HG02970 (cell line): ENCODE measurements around the gene F8.
"Not testable (repeated sequence)": the region's sequence is repeated elsewhere in the genome, so short reads cannot be mapped to it uniquely, and the experiment has no call there.

Source experiments
- ATAC-seq: cut with Tn5 transposase; IDR thresholded peaks from one replicate; pipeline ENCODE4 v1.9.1; 2021; ENCODE audit warnings: mild to moderate bottlenecking, moderate library complexity, moderate number of reproducible peaks; ENCODE audit not compliant: unreplicated experiment, low FRiP score

The F8 gene

DNA sequence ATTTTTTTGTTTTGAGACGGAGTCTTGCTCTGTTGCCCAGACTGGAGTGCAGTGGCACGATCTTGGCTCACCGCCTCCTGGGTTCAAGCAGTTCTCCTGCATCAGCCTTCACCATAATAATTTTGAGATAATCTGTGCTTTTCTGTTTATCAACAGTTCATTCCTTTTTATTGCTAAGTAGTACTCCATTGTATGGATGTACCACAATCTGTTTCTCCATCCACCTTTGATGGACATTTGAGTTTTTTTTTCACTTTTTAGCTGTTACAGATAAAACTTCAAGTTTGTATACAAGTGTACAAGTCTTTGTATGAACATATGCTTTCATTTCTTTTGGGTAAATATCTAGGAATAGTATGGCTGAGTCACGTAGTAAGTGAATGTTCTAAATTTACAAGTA, 13.2 kb upstream of the F8 start:
- no peak for ATAC-seq

DNA sequence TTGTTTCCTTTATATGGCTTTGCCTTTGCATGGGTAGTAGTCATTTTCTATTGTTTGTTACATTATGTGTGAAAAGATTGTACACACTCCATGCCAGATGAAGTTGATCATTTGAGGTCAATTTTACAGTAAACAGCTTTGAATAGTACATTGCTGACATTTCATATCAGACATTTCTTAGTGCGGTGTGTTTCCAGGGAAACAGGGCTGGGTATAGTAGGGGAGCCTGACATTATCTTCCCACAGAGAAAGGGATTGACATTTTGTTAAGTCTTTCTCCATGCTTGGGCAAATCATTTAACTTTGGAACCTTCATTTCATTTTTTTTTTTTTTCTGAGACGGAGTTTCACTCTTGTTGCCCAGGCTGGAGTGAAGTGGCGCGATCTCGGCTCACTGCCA, 9.1 kb upstream of the F8 start:
- no peak for ATAC-seq

GRCh38 chrX:155028877-155029291, 6.4 kb upstream of the F8 start:
- ATAC-seq: no peak

DNA sequence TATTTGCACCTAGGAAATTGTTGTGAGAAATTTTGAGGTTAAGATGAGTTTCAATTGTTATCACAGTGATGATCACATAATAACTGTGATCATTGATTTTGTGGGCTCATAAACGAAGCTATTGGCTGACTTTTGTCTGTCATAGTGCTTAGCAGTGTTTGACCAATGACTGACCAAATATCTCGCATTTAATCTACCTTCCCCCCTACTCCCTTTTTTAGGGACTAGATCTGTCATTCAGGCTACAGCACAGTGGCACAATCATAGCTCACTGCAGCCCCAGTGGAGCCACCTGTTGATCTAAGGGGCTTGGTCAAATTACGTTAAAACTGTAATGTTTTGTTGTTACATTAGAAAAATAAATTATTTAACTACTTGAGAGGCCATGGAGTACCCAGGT, 5.6 kb upstream of the F8 start:
- no peak for ATAC-seq

- no peak for ATAC-seq
Measured at GRCh38 chrX:155027509-155028066, 5.1 kb upstream of the F8 start.

- ATAC-seq: peak; percentile 84
Measured at GRCh38 chrX:155026727-155027508, 4.4 kb upstream of the F8 start, which contains the start of gene FUNDC2. Gene FUNDC2 (plus strand): TSS chrX:155026844. CDS start chrX:155026939, 95 bp downstream.

- no peak for ATAC-seq
Measured at GRCh38 chrX:155026420-155026726, 3.9 kb upstream of the F8 start.

DNA sequence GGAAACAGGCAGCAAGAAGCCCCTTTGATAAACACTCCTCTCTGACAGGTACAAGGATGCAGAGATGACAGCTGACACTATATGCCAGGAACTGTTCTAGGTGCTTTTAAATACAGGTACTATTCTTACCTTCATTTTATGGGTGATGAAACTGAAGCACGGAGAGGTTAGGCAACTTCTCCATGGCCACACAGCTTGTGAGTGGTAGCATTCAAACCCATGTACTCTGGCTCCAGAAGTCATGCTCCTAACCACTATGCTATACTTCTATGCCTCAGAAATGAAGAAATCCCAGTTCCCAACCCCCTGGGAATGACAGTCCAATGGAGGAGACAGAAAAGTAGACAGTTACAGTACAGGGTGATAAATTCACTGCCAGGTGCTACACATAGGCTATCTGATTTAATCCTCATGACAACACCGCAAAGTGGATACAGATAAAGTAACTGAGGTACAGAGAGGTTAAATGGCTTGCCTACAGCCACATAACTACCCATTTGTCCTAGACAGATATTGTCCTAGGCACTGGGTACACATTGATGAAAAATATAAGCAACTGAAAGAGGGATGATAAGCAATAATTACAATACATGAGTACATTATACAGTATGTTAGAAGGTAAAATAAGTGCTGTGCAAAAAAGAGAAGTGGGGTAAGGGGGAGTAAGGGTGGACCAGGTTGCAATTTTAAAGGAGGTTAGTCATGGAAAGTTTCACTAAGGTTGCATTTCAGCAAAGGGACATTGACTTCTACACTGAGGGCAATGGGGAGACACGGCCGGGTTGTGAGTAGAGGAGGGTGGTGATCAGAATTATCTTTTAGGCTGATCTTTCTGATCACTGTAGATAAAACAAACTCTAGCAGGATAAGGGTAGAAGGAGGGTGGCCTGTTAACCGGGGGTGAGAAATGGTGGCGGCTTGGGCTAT, 1.6 kb upstream of the F8 start:
- no peak for ATAC-seq

DNA sequence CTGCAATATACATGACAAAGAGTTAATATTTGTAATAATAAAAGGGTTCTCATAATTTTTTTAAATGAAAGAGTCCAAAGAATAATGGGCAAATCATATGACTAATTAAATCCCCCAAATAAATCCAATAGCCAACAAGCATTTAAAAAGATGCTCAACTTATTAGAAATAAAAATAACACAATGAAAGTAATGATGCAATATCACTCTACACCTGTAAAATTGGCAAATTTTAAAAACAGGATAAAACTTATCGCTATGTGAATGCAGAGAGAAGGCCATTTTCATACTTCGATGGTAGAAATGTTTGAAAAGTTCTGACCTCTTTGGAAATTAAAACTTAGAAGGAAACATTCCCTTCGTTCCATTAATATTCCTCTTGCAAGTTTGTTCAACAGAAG, 1.9 kb downstream of the F8 start:
- no peak for ATAC-seq

DNA sequence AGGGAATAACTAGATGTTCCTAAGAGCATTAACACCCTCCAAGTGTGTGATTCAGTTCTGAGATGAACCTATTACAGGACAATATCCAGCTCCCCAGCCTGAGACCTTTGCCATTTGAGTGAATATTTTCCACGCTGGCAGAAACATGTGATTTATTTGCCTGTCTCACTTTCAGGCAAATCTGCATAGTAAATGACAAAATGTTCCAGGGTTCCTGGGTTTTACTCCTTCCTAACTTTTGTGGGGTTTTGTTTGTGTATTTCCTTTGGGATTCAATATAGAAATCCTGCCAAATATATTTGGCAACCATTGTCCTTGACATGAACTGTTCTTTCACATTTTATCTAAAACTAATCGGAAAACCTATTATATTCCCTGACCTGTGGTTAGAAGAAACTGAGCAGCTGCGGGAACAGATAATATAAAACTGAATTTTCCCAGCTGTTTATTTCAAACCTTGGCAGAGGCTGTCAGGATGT, 12.5 kb downstream of the F8 start:
- no peak for ATAC-seq

GRCh38 chrX:155008578-155008977, 13.9 kb downstream of the F8 start:
- ATAC-seq: not testable (repeated sequence)

- not testable (repeated sequence) for ATAC-seq
Measured at GRCh38 chrX:155006913-155007671, 15.4 kb downstream of the F8 start.

DNA sequence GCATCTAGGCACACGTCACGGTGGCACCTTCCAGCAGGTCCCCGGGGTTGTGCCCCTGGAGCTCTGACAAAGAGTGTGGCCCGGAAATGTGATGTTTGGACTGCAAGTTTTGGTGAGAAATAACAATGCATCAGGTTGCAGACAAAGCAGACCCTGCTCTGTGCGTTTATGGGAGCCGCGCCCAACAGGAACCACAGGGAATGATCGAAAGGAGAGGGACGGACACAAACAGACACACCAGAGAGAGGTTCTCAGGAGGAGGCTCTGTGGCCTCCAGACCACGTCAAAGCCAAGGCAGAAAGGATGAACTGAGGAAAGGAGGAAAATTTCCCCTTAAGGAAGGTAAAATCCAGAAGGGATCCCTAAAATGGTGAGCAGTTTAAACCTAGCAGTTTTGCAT, 16.1 kb downstream of the F8 start:
- not testable (repeated sequence) for ATAC-seq

DNA sequence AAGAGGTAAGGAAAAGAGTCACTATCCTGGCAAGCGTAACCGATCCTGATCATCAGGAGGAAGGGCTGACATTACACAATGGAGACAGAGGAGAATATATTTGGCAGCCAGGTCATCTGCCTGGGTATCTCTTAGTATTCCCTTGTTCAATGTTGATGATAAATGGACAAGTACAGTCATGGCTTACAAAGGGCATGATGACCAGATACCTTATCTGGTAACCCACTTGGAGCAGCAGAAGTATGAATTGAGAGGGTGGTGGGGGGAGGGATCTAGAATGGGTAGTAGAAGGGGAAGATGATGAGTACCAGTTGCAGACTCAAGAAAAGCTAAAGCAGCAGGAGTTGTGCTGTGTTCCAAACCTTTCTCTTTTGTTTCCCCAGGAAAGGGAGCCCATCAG, 17.3 kb downstream of the F8 start:
- no peak for ATAC-seq

GRCh38 chrX:155001873-155002272, 20.6 kb downstream of the F8 start:
- no peak for ATAC-seq

DNA sequence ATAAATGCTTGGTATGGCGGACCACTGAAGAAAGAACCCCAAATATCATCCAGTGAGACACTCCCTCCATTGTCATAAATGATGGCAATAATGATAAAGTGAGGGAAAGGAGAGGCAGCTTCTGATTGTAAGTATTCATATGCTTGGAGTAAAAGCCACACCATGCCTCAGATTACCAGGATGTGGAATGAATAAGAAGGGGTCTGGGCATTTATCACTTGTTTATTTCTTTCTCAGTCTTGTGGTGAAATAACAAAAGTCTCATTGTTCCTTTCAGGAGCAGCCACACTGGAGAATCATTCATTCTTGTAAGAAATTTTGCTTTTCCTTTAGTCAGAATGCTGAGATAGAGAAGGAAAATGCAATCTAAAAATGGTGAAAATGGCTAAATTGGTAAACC, 21.7 kb downstream of the F8 start:
- no peak for ATAC-seq

- ATAC-seq: no peak
Measured at GRCh38 chrX:154998204-154998880, 24.2 kb downstream of the F8 start.

- no peak for ATAC-seq
Measured at GRCh38 chrX:154991476-154991875, 31.0 kb downstream of the F8 start.

DNA sequence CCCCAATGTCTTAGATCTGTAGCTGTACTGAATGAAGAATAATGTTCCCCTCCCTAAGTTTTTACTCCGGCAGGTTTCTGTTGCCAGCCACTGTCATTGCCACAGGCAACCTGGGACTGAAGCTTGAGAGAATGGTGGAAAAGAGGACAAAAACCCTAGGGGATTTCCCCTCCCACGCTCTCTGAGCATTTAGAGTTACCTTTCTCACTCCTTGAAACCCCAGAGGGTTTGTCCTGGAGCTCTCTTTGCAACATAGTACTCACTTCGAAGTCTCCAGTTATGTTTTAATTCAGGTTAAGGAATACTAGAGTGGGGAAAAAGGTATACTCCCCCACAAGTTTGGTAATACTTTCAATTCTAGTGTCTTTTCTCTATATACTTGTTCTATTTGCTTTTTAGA, 31.5 kb downstream of the F8 start:
- ATAC-seq: no peak

- ATAC-seq: no peak
Measured at GRCh38 chrX:154990496-154990895, 32.0 kb downstream of the F8 start.
